DLD1 (cell line): ENCODE data around the gene SLC25A11.
"Not testable (repeated sequence)": the region's sequence is repeated elsewhere in the genome, so short reads cannot be mapped to it uniquely, and the experiment has no call there.

Experiments
- in situ Hi-C: cut with HindIII; loops from 2 replicates; pipeline ENCODE4 v1.10.0; 2017; ENCODE audit warnings: low sequenced_read_pairs

The SLC25A11 gene

DNA sequence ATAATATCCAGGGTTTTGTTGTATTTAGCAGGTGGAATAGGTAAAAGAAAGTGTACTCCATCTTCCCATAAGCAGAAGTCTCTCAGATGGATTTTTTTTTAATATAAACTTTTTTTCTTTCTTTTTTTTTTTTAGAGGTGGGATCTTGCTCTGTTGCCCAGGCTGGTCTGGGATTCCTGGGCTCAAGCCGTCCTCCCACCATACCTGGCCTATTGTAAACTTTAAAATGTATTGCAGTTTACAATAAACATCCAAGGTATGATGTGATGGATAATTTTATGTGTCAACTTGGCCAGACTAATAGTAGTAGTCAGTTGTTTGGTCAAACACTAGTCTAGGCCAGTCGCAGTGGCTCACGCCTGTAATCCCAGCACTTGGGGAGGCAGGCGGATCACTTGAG, 18.5 kb downstream of the SLC25A11 start:
- in situ Hi-C loops: no loop called here

DNA sequence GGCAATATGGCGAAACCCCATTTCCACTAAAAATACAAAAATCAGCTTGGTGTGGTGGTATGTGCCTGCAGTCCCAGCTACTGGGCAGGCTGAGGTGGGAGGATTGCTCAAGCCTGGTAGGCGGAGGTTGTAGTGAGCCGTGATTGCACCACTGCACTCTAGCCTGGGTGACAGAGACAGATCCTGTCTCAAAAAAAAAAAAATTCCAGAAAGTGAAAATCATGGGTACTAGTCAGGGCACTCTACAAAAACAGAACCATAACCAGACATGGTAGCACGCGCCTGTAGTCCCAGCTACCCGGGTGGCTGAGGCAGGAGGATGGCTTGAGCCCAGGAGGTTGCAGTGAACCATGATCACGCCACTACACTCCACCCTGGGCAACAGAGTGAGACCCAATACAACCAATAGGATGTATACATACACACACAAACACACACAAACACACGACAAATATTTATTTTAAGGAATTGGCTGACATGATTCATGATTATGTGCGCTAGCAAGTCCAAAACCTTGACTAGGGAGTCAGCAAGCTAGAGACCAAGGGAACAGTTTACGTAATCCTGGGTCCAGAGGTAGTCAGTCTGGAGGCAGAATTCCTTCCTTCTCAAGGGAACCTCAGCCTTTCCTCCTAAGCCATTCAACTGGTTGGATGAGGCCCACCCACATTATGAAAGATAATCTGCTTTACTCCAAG, 19.3 kb downstream of the SLC25A11 start:
- in situ Hi-C loops: no loop called here

DNA sequence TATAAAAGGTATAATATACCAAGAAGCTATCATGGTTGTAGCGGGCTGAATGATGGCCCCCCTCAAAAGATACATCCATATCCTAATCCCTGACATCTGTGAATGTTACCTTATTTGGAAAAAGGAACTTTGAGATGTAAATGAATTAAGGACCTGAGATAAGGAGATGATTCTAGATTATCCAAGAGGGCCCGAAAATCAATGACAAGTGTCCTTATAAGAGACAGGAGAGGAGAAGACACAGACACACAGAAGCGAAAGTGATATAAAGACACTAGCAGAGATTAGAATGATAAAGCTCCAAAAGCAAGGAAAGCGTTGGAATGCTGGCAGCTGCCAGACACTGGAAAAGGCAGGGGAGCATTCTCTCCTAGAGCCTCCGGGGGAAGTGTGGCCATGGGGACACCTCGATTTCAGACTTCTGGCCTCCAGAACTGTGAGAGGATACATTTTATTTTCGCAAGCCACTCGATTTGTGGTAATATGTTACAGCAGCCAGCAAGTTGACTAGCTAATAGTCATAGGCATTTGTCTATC, 20.3 kb downstream of the SLC25A11 start:
- in situ Hi-C loops: no loop called here

DNA sequence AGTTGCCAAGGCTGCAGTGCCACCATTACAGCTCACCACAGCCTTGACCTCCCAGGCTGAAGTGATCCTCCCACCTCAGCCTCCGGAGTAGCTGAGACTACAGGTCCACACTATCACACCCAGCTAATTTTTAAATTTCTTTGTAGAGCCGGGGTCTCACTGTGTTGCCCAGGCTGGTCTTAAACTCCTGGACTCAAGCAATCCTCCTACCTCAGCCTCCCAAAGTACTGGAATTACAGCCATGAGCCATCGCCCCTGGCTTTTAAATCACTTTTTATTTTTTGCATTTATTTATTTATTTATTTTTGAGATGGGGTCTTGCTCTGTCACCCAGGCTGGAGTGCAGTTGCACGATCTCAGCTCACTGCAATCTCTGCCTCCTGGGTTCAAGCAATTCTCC, 25.3 kb downstream of the SLC25A11 start:
- in situ Hi-C loops: not testable (repeated sequence)

DNA sequence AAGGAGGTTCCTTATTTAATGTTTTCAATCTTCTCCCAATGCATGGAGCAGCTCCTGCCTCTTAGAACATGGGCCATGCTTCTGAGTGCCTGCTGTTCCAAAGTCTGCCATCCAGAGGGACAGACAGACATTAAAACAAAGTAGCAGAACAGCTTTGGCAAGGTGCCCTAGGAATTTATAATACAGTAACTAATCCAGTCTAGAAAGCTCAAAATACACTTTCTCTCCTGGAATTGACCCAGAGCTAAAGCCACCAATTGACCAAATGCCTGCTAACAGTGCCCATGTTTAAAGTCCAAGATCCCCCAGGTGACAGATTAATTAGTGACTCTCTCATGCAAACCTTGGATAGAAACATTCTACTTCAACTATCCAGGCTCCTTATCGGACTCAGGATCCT, 25.9 kb downstream of the SLC25A11 start:
- in situ Hi-C loops: no loop called here

DNA sequence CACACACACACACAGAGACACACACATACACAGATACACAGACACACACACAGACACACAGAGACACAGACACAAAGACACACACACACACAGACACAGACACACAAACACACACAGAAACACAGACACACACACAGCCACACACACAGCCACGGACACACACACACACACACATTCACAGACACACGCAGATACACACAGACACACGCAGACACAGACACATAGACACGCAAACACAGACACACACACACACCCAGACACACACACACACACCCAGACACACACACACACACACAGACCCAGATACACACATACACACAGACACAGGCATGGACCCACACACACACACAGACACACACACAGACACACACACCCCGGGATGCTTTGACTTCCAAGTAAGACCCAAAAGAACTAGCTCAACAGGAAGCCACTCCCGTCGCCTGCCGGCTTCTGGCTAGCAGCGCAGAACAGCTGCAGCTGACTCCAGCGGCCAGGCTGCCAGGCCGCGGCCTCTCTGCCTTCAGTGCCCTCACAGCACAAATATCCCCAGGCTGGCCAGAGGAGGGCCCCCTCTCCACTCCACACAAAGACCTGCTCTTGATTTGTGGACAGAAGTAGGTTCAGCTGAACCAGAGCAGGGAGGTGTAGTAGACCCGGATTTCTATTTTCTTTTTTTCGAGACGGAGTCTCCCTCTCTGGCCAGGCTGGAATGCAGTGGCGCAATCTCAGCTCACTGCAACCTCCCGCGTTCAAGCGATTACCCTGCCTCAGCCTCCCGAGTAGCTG, 30.9 kb downstream of the SLC25A11 start:
- in situ Hi-C loops: no loop called here

DNA sequence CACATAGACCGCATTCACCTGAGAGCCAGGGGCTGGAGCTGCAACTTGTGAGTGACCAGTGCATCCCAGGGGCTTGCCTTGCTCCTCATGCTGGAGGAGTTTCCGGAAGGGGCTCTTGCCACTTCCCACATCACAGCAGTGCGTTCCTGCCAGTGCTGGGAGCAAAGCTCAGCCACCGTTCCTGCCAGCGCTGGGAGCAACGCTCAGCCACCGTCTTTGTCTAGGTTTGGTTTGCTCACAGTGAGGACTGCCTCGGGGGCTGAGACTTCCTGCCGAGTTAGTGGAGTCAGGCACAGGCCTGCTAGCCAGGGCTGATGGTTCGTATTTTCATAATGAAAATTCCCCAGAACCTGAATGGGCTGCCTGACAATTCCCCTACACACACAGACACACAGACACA, 31.5 kb downstream of the SLC25A11 start:
- in situ Hi-C loops: no loop called here

DNA sequence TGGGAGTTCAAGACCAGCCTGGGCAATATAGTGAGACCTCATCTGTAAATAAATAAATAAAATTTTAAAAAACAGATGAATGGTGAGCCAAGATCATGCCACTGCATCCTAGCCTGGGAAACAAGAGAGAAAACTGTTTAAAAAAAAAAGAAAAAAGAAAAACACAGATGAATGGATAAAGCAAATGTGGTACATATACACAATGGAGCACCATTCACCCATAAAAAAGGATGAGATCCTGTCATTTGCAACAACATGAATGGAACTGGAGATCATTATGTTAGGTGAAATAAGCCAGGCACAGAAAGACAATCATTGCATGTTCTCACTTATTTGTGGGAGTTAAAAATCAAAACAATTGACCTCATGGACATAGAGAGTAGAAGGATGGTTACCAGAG, 33.2 kb downstream of the SLC25A11 start:
- in situ Hi-C loops: not testable (repeated sequence)

DNA sequence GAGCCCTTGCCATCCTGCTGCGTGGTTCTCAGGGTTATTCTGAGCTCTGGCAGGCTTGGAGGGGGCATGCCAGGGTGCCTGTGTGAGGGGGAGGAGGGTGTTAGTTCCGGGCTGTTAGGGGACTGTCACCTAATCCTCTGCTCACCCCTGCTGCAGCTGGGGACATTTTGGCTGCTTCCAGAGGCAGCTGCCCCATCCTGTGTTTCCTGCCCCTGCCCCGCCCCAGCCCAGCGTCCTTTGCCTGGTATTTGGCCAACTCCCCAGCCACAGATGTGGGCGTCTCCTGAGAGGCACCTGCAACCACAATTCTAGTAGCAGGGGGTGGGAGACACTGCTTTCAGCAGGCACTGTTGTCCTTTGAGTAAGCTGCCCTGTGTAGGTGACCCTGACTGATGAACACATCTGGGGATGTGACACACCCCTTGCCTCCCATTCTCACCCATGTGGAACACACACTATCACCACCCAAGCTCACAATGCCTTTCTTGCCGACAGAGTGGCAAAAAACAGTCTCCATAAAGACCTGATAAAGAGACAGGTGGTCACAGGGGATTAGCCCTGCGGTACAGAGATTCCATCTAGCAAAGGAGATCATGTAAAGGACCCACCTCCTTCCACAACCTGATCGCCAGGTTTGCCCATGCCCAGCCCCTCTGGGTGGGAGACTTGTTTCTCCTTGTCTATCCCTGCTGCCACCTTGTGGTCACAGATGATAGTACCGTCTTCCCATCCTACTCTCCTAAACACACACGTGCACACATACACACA, 36.6 kb downstream of the SLC25A11 start, which contains the start of gene CHRNE:
TSS of gene CHRNE (minus strand) at position 48 of the 768 bp plus-strand sequence. CDS start at position 13, 35 bp downstream.
- in situ Hi-C loops: no loop called here

DNA sequence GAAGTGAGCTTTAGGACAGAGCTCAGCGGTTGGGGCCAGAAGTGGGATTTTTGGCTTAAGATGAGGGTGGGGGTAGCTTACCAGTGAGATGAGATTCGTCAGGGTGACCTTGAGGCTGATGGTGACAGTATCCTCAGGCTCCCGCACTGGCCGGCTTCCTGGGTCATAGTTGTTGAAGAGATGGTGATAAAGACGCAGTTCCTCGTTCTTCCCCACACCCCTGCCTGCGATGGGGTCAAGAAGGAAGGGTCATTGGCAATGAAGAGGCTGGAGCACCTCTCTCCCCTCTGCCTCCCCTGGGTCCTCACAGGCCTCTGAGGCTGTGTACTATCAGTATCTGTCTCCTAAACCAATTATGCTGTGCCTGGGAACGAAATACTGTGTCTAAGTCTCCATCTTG, 37.3 kb downstream of the SLC25A11 start:
- in situ Hi-C loops: no loop called here

DNA sequence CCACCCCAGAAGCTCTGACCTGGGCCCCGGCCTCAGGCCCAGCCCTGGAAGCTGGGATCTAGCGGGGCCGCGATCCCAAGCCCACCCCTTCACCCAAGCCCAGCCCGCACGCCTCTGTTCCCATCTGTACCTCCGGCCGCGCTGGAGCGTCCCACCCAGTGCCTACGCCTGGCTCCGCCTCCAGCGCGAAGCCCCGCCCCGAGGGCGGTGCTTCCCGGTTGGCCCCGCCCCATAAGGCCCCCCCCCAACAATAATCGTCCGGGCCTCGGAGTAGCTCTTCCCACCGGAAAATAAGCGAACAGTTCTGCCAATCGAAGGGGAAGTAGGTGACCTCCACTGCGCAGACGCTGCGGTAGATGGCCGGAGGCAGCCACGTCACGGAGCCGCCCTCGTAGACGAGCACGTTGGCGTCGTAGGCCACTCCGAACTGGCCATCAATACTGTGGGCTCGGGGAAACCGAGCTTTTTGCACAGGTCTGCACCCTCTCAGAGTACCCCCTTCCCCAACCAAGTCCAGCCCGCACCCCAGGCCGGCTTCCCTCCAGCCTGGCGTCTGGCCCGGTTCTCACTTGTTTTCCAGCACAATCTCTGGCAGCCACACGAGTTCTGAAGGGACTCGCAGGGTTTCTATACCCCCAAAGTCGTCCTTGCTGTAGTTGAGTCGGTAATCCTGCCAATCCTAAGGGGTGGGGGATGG, 38.0 kb downstream of the SLC25A11 start:
- in situ Hi-C loops: no loop called here

DNA sequence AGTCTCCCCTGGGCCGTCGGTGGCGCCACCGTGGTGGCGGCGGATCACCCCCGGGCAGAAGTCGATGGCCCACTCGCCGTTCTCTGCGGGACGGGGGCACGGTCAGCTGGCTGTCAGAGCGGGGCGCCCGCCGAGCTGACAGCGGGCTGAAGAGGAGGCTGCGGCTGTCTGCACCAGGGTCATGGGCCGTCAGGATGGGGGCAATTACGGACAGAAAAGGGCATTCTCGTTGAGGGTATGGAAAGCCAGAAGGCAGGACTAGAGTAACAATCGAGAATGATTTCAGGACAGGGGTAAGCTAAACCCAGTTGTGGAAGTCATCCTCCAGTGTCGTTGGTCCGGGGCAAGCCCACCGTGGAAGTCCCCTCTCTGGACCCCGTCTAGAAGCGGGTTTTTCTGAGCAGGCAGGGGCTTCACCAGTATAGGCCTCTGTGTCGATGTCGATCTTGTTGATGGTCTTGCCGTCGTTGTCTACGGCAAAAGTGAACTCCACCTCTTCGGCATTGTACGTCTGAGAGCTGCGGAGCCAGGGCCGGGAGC, 38.7 kb downstream of the SLC25A11 start:
- in situ Hi-C loops: no loop called here

DNA sequence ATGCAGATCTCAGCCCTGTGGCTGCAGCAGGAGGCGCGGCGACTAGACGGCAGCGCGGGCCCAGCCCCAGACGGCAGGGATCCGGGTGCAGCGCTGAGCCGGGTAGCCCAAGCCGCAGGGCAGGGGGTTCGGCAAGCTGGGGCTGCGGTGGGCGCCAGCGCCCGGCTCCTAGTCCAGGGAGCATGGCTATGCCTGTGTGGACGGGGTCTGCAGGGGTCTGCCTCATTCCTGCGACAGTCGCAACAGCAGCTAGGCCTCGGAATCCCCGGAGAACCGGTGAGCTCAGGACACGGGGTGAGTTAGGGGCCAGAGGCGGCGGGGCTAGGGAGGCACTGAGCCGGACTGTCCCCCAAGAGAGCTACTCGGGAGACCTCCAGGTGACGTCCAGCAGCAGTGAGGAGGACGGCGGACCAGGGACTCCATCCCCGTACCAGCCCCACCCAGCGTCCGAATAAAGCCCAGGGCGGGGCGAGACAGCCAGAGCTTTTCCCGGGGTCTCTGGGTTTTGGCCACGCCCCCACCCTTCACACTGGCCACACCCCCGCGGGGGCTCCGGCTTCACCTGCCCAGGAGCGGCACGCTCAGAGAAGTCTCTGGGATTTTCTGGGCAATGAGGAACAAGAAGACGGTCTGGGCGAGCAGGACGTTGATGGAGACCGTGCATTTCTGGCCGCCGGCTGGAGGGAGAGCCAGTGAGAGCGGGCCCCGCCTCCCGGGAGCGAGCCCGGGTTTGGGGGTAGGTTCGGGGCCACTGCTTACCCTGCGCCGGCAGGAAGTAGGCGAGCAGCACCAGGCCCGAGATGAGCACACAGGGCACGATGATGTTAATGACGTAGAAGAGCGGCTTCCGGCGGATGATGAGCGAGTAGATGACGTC, 39.4 kb downstream of the SLC25A11 start:
- in situ Hi-C loops: no loop called here

DNA sequence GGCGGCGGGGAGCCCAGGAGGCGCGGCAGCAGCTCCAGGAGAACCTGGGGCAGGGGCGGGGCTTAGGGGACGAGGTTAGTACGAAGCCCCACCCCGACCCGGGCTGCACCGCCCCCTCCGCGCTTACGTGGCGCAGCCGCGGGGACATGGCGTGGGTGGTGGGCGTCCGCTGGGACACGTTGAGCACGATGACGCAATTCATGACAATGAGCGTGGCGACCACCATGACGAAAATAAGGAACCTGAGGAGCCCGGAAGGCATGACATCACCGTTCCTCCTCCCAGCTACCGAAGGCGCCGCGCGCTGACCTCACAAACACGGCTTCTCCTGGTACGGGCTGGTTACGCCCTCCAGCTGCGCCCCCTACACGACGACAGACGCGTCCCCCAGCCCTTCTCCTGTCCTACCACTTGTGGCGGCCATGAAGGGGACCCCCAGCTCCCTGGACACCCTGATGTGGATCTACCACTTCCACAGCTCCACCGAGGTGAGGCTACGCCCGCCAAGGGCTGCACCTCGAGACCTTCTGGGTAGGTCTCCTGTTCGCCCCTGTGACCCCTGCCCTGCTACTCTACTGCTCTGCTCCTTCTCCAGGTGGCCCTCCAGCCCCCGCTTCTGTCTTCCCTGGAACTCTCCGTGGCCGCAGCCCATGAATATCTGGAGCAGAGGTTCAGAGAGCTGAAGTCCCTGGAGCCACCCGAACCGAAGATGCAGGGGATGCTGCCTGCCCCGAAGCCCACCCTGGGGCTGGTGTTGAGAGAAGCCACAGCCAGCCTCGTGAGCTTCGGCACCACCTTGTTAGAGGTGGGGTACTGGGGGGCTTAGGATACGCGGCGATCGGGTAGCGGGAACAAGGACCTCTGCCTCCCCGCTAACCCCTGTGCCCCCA, 40.3 kb downstream of the SLC25A11 start, which contains the start of gene C17orf107:
TSS of gene C17orf107 (plus strand) at position 196 of the 890 bp plus-strand sequence. CDS start at position 423, 227 bp downstream.
- in situ Hi-C loops: no loop called here

DNA sequence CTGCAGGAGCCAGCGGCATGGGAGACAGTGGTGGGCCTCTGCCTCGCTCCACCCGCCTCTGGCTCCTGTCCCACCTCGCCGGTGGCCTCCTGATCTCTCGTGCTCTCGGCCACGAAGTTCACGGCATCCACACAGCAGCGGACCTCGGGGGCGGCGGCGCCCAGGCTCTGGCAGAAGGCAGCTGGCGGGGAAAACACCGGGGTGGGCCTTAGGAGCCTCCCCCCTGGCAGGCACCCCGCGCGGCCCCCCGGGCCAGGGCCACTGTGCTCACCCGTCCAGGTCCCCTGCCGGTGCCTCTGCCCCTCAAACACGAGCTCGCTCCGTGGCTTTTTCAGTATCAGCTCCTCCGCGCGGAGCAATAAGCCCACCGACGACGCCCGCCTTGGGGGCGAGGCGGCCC, 40.9 kb downstream of the SLC25A11 start:
- in situ Hi-C loops: no loop called here

DNA sequence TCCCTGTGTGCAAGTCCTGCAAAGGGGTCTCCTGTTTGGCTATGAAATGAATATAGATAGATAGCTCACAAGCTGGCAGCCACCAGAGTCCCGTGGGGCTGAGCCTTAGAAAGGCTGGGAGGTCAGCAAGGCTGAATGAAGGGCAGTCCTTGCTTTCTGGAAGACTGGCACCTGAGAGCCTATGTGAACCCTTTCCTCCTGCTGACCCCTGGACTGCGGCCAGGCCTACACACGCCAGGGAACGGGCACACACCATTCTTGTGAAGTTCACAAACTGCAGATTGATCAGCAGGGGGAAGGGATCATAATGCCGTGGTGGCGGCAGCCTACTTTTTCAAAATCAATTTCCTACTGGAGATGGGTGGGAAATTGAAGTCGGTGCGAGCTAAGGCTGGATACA, 41.5 kb downstream of the SLC25A11 start:
- in situ Hi-C loops: no loop called here

DNA sequence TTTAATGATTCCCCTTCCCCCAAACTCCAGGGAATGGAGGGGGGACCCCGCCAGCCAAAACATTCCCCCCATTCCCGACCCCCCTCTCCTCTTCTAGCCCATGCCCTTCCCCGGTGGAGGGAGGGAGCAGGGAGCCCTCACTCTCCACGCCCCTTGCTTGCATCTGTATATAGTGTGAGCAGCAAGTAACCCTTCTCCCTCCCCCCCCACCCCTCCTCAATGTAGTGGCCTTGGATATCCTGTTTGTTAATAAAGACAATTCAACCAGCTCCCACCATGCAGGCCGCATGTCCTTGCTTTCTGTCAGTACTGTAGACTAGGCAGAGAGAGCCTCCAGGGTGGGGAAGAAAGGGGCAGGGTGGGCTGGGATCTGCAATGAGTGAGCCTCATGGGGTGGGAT, 42.1 kb downstream of the SLC25A11 start:
- in situ Hi-C loops: no loop called here

DNA sequence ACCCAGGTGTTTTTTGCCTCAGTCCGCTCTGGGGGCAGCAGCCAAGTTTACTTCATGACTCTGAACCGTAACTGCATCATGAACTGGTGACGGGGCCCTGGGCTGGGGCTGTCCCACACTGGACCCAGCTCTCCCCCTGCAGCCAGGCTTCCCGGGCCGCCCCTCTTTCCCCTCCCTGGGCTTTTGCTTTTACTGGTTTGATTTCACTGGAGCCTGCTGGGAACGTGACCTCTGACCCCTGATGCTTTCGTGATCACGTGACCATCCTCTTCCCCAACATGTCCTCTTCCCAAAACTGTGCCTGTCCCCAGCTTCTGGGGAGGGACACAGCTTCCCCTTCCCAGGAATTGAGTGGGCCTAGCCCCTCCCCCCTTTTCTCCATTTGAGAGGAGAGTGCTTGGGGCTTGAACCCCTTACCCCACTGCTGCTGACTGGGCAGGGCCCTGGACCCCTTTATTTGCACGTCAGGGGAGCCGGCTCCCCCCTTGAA, 42.6 kb downstream of the SLC25A11 start:
- in situ Hi-C loops: no loop called here
